ENCODE results near the gene KCNQ1OT1. TPM values are rescaled to one million over a fixed set of nuclear protein-coding genes. Genes with fewer than 3 reads are reported as not detected.
"Not testable (repeated sequence)": the region's sequence is repeated elsewhere in the genome, so short reads cannot be mapped to it uniquely, and the experiment has no call there.

Gene KCNQ1OT1
- polyA plus RNA-seq, 3 donors from 2014 or later, result 0.04 to 0.12 TPM; not detected in 1

DNA sequence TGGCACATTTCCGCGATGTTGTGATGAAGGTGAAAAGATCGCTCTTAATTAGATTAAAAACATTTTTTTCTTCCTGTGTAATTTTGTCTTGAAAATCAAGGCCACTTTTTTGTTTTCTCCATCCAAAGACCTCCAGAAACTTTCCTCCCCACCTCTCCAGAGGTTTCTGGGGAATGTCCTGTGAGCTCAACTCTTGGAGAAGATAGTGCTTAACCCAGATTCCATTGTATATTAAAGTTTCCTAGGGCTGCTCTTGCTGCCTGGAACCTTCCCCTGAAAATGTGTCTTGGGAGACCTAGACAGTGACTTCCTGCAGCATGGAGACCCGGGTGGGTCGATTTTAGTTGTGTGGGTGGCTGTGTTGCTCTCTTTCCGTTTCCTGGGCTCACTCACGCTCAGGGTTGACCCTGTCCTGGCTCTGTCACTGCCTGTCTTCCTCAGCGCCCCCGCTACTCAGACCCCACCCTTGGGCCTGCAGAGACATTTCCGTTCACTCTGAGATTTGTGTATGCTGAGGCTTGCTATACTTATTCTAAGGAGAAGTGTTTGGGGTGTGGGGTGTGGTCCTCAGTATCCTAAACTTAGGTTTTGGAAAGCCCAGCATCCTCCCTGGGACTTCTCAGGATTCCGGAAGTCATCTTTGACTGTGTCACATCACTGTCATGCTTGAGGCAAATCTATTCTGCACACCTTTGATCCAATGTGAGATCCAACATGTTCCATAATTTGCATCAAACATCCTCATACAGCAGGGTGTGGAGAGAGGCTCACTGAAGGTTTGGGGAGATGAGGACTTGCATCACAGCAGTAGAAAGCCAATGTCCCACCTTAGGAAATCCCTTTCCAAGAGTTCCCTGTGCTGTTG, 47.2 kb downstream of the KCNQ1OT1 start:
- H3K27ac Mint-ChIP-seq, result no peak overlapping the region
- H3K4me3 Mint-ChIP-seq, result no peak overlapping the region
- peaks cover 10 to 13% (median 12%) of the 10 kb centered on the region in 3 donors for H3K27me3 Mint-ChIP-seq (ENCODE audit: low read depth in 3 of 3)
- no peak for DNase-seq
- H3K36me3 Mint-ChIP-seq, result peaks cover 11 to 17% (median 11%) of the 10 kb centered on the region in 3 donors
- H3K4me1 Mint-ChIP-seq, result no peaks in the 10 kb centered on the region
- peaks cover 17 to 40% (median 32%) of the 10 kb centered on the region in 6 donors for H3K9me3 Mint-ChIP-seq

DNA sequence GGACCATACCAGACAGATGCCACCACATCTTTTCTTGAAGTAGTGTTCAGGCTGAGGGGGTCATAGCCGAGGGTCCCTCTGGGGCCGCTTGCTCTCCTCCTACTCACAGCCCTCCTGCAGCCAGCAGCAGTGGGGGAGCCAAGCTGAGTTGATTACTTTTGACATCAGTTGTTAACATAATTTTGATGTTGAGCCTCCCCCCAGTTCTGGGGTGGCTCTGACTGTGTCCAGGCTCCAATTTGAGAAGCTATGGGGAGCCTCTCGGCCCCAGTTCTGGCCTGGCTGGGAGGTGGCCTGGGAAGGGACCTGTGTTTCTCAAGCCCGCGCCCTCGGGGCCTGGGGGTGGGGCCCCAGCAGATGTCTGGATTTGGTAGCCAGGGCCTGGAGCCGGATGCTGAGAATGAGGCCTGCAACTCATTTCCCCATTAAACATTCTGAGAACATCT, 47.9 kb downstream of the KCNQ1OT1 start:
- DNase-seq, result no peak
- H3K27me3 Mint-ChIP-seq (ENCODE audit: low read depth in 3 of 3), result peaks cover 11 to 12% (median 12%) of the 10 kb centered on the region in 3 donors
- H3K9me3 Mint-ChIP-seq, result peaks cover 17 to 47% (median 38%) of the 10 kb centered on the region in 6 donors
- no peak overlapping the region for H3K4me3 Mint-ChIP-seq
- H3K4me1 Mint-ChIP-seq, result no peaks in the 10 kb centered on the region
- H3K36me3 Mint-ChIP-seq, result peaks cover 11 to 17% (median 11%) of the 10 kb centered on the region in 3 donors
- no peak overlapping the region for H3K27ac Mint-ChIP-seq

- DNase-seq, result no peak
- Mint-ChIP-seq H3K4me1 (no peaks in the 10 kb centered on the region), H3K9me3 (peaks cover 17 to 50% (median 39%) of the 10 kb centered on the region in 6 donors), H3K4me3 (no peak overlapping the region), H3K27me3 (ENCODE audit: low read depth in 3 of 3) (peaks cover 9 to 12% (median 10%) of the 10 kb centered on the region in 3 donors), H3K36me3 (peaks cover 11 to 17% (median 11%) of the 10 kb centered on the region in 3 donors), H3K27ac (no peak overlapping the region)
These were observed 48.7 kb downstream of the KCNQ1OT1 start for GRCh38 chr11:2651054-2651617.

DNA sequence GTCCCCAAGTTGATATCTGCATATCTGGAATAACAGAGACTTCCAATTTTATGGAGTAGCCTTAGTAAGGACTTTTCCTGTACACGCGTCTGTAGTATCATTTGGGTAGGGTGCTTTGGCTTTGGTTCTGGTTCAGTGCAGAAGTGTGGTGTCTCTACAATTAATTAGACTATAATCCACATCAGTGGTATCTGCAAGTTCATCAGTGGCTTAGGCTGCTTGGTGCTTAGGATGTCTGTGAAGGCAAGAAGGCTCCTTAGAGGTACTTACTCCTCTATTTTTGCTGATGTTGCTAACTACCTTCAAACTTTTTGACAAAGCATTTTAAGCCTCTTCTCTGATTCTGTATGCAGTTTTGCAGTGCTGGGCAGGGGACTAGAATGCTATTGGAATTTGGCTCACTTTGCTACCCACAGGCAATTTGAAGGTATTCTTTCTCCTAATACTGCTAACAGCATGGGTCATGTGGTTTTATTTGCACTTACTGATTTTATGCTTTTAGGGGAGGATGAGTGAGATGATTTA, 49.4 kb downstream of the KCNQ1OT1 start:
- no peak for DNase-seq
- Mint-ChIP-seq H3K27me3 (ENCODE audit: low read depth in 3 of 3) (peaks cover 8 to 12% (median 9%) of the 10 kb centered on the region in 3 donors), H3K4me3 (no peak overlapping the region), H3K36me3 (peaks cover 11 to 17% (median 11%) of the 10 kb centered on the region in 3 donors), H3K4me1 (no peaks in the 10 kb centered on the region), H3K27ac (no peak overlapping the region), H3K9me3 (peaks cover 17 to 58% (median 39%) of the 10 kb centered on the region in 6 donors)

DNA sequence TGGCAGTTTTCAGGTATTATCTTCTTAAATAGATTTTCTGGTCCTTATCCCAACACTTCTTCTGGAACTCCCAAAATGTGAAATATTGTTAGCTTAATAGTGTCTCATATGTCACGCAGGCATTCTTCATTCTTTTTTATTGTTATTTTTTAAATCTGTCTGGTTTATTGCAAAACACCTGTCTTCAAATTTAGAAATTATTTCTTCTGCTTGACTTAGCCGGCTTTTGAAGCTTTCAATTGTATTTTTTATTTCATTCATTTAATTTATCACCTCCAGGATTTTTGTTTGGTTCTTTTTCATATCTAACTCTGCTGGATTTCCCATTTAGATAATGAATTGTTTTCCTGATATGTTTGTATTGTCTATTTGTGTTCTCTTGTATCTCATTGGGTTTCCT, 49.9 kb downstream of the KCNQ1OT1 start:
- H3K9me3 Mint-ChIP-seq, result peaks cover 17 to 60% (median 40%) of the 10 kb centered on the region in 6 donors
- no peaks in the 10 kb centered on the region for H3K4me1 Mint-ChIP-seq
- no peak for DNase-seq
- H3K27me3 Mint-ChIP-seq (ENCODE audit: low read depth in 3 of 3), result peaks cover 8 to 12% (median 9%) of the 10 kb centered on the region in 3 donors
- H3K27ac Mint-ChIP-seq, result no peak overlapping the region
- no peak overlapping the region for H3K4me3 Mint-ChIP-seq
- peaks cover 11 to 17% (median 11%) of the 10 kb centered on the region in 3 donors for H3K36me3 Mint-ChIP-seq

DNA sequence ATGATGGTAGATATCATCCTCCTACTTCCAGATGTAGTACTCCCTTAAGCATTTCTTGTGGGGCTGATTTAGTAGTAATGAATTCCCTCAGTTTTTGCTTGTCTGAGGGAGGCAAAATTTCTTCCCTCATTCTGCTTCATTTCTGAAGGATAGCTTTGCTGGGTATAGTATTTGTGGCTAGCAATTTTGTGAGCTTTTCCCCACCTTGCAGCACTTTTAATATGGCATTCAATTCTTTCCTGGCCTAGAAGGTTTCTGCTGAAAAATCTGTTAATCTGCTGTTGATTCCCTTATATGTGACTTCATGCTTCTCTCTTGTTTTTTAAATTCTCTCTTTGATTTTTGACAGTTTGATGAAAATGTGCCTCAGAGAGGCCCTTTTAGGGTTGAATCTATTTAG, 50.4 kb downstream of the KCNQ1OT1 start:
- Mint-ChIP-seq H3K27me3 (ENCODE audit: low read depth in 3 of 3) (peaks cover 8 to 9% (median 9%) of the 10 kb centered on the region in 3 donors), H3K4me3 (no peak overlapping the region), H3K9me3 (peaks cover 17 to 65% (median 42%) of the 10 kb centered on the region in 6 donors), H3K4me1 (no peaks in the 10 kb centered on the region), H3K27ac (no peak overlapping the region), H3K36me3 (peaks cover 11 to 19% (median 11%) of the 10 kb centered on the region in 3 donors)
- no peak for DNase-seq

DNA sequence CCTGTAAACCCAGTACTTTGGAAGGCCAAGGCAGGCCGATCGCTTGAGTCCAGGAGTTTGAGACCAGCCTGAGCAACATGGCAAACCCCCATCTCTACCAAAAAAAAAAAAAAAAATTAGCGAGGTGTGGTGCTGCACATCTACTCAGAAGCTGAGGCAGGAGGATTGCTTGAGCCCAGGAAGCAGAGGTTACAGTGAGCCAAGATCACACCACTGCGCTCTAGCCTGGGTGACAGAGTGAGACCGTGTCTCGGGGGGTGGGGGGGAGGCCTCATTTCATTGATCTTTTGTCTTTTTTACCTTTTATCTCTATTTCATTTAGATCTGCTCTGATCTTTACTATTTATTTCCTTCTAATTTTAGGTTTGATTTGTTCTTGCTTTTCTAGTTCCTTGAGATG, 51.8 kb downstream of the KCNQ1OT1 start:
- Mint-ChIP-seq H3K36me3 (peaks cover 11 to 26% (median 11%) of the 10 kb centered on the region in 3 donors), H3K4me1 (no peaks in the 10 kb centered on the region), H3K27me3 (ENCODE audit: low read depth in 3 of 3) (peaks cover 7 to 10% (median 8%) of the 10 kb centered on the region in 3 donors), H3K27ac (no peak overlapping the region), H3K4me3 (no peak overlapping the region), H3K9me3 (peaks cover 32 to 79% (median 54%) of the 10 kb centered on the region in 6 donors)
- DNase-seq, result no peak

DNA sequence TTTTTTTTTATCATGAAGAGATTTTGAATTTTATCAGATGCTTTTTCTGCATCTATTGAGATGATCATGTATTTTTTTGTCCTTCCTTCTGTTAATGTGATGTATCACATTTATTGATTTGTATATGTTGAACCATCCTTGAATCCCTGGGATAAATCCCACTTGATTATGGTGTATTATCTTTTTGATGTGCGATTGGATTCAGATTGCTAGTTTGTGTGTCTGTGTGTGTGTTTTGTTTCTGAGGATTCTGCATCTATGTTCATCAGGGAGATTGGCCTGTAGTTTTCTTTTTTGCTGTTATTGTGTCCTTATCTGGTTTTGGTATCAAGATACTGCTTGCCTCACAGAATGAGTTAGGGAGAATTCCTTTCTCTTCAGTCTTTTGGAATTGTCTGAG, 52.6 kb downstream of the KCNQ1OT1 start:
- peaks cover 7 to 11% (median 10%) of the 10 kb centered on the region in 3 donors for H3K27me3 Mint-ChIP-seq (ENCODE audit: low read depth in 3 of 3)
- no peak for DNase-seq
- no peak overlapping the region for H3K27ac Mint-ChIP-seq
- H3K9me3 Mint-ChIP-seq, result peaks cover 32 to 87% (median 54%) of the 10 kb centered on the region in 6 donors
- no peak overlapping the region for H3K4me3 Mint-ChIP-seq
- H3K4me1 Mint-ChIP-seq, result no peaks in the 10 kb centered on the region
- H3K36me3 Mint-ChIP-seq, result peaks cover 7 to 26% (median 11%) of the 10 kb centered on the region in 3 donors

- no peak overlapping the region for H3K27ac Mint-ChIP-seq
- peaks cover 4 to 23% (median 7%) of the 10 kb centered on the region in 3 donors for H3K36me3 Mint-ChIP-seq
- no peaks in the 10 kb centered on the region for H3K4me1 Mint-ChIP-seq
- peaks cover 4 to 11% (median 10%) of the 10 kb centered on the region in 3 donors for H3K27me3 Mint-ChIP-seq (ENCODE audit: low read depth in 3 of 3)
- no peak overlapping the region for H3K4me3 Mint-ChIP-seq
- no peak for DNase-seq
- peaks cover 33 to 97% (median 57%) of the 10 kb centered on the region in 6 donors for H3K9me3 Mint-ChIP-seq
These were observed 54.0 kb downstream of the KCNQ1OT1 start for GRCh38 chr11:2645779-2646118.

DNA sequence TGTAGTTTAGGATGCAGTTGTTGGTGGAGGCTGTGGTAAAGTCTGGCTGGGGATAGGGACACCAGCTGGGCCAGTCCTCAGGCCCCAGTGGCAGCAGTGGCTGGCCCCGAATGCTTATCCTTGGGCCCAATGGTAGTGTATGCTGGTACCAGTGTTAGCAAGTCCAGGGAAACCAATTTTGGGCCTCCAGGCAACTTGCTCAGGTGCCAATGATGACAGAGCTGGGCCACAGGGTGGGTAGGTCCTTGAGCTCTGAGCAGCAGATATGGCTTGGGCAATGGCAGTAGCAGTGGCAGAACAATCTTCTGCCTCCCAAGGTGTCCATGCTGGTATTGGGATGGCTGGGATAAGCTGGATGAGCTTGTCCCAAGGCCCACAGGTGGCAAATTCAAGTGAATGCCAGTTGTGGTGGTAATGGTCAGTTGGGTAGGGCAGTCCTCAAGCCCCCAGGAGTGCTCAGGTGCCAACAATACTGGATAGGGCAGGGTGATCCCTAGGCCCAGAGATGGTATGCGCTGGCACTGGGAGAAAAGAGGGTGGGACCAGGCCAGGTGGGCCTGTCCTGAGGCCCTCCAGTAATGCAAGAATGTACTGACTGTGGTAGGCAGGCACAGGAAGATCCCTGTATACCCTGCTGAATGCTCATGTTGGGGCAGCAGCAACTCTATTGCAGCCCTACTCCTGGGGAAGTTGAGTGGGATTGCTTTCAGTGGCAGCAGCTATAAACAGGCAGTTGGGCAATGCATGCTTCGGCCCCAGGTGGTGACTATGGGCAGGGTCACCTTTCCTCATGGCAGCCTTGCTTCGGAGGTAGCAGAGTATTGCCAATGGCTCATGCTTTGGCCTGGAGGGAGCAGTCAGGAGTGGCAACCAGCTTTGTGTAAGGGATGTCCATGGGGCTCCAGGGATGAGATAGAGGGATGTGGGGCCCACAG, 54.7 kb downstream of the KCNQ1OT1 start:
- peaks cover 3 to 18% (median 6%) of the 10 kb centered on the region in 3 donors for H3K36me3 Mint-ChIP-seq
- H3K9me3 Mint-ChIP-seq, result peaks cover 32 to 97% (median 55%) of the 10 kb centered on the region in 6 donors
- peaks cover 4 to 12% (median 10%) of the 10 kb centered on the region in 3 donors for H3K27me3 Mint-ChIP-seq (ENCODE audit: low read depth in 3 of 3)
- H3K27ac Mint-ChIP-seq, result no peak overlapping the region
- no peak for DNase-seq
- H3K4me3 Mint-ChIP-seq, result no peak overlapping the region
- no peaks in the 10 kb centered on the region for H3K4me1 Mint-ChIP-seq

- no peak overlapping the region for H3K4me3 Mint-ChIP-seq
- no peak overlapping the region for H3K27ac Mint-ChIP-seq
- H3K4me1 Mint-ChIP-seq, result no peaks in the 10 kb centered on the region
- no peak for DNase-seq
- H3K36me3 Mint-ChIP-seq, result peaks cover 0 to 9% (median 0%) of the 10 kb centered on the region in 3 donors
- H3K27me3 Mint-ChIP-seq (ENCODE audit: low read depth in 3 of 3), result peaks cover 1 to 14% (median 9%) of the 10 kb centered on the region in 3 donors
- H3K9me3 Mint-ChIP-seq, result peaks cover 22 to 83% (median 48%) of the 10 kb centered on the region in 6 donors
These were observed 56.0 kb downstream of the KCNQ1OT1 start for GRCh38 chr11:2643746-2644145.

DNA sequence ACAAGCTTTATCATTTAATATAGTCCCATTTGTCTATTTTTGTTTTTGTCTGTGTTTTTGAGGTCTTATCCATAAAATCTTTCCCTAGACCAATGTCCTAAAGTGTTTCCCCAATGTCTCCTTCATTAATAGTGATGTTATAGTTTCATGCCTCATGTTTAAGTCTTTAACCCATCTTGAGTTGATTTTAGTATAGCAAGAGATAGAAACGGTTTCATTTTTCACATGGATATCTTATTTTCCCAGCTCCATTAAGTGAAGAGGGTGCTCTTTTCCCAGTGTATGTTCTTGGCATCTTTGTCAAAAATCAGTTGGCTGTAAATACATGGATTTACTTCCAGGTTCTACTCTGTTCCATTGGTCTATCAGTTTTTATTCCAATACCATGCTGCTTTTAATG, 58.2 kb downstream of the KCNQ1OT1 start:
- Mint-ChIP-seq H3K4me1 (no peaks in the 10 kb centered on the region), H3K27me3 (ENCODE audit: low read depth in 3 of 3) (peaks cover 5 to 12% (median 8%) of the 10 kb centered on the region in 3 donors), H3K4me3 (no peak overlapping the region), H3K27ac (no peak overlapping the region), H3K36me3 (peaks cover 0 to 9% (median 0%) of the 10 kb centered on the region in 3 donors), H3K9me3 (peaks cover 19 to 76% (median 48%) of the 10 kb centered on the region in 6 donors)
- DNase-seq, result no peak

GRCh38 chr11:2639763-2640162, 60.0 kb downstream of the KCNQ1OT1 start:
- peaks cover 21 to 60% (median 52%) of the 10 kb centered on the region in 6 donors for H3K9me3 Mint-ChIP-seq
- H3K27me3 Mint-ChIP-seq (ENCODE audit: low read depth in 3 of 3), result peaks cover 5 to 12% (median 9%) of the 10 kb centered on the region in 3 donors
- not testable (repeated sequence) for H3K27ac Mint-ChIP-seq, H3K4me3 Mint-ChIP-seq, DNase-seq, H3K36me3 Mint-ChIP-seq, H3K4me1 Mint-ChIP-seq
